ENCODE results near the gene SLC25A11. TPM values are rescaled to one million over a fixed set of nuclear protein-coding genes. Genes with fewer than 3 reads are reported as not detected.

SLC25A11 gene
- total and polyA plus RNA-seq, 3 experiments from 2014 or later, result 85.1 to 101 (median 90.0) TPM

- H3K36me3 Mint-ChIP-seq, result peaks cover 0 to 36% (median 7%) of the 10 kb centered on the region in 3 donors
- Histone ChIP-seq H3K27ac (ENCODE audit: low read depth, low read length) (no peak overlapping the region), H3K4me1 (ENCODE audit: insufficient read depth, low read length) (no peaks in the 10 kb centered on the region), H3K36me3 (ENCODE audit: insufficient read depth, low read length) (peaks cover 3% of the 10 kb centered on the region), H3K27me3 (ENCODE audit: insufficient read depth, low read length, poor library complexity, severe bottlenecking) (no peaks in the 10 kb centered on the region), H3K9me3 (ENCODE audit: low read length) (no peaks in the 10 kb centered on the region), H3K4me3 (ENCODE audit: low read length) (no peak overlapping the region)
- ChIA-PET CTCF (no interaction called here), POLR2A (no interaction called here)
- peaks cover 3 to 15% (median 9%) of the 10 kb centered on the region in 3 donors for H3K4me1 Mint-ChIP-seq
- peak overlapping the region in 1 of 7 donors; percentile 32 for H3K4me3 Mint-ChIP-seq
- peaks cover 0 to 2% (median 0%) of the 10 kb centered on the region in 5 donors for H3K9me3 Mint-ChIP-seq
- H3K27ac Mint-ChIP-seq, result peak overlapping the region in 2 of 8 donors; percentile 38 to 81
- H3K27me3 Mint-ChIP-seq, result no peaks in the 10 kb centered on the region
- DNase-seq, result no peak
Observed at GRCh38 chr17:4960279-4960922, 20.6 kb upstream of the SLC25A11 start.

DNA sequence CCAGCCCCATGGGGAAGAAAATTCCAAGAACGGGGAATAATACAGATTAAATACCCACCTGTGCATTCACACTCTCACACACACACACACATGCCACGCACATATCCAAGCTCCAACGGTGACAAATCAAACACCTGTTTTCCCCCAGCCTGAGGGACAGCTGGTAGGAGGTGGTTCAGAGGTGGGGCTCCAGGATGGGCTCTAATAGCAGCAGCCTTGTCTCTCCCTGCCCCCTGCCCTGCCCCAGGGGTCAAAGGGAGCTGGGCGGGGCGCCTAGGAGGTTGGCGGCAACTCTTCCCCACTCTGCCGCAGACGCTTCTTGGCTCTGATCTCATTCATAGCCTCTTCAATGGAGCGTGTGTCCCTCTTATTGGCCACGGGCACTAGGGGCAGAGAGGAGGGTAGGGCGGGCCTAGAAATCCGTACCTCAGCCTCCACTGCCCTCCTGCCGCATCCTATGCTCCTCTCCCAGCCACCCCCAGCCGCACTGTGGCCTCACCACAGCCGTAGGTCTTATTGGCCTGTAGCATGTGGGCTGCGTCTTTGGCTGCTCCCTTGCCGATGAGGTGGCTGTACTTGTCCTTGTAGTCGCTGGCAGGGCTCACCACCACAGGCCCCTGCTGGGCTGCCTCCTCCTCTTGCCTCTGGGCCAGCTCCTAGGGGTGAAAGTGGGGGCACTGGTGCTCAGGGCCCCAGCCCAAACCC, 19.6 kb upstream of the SLC25A11 start:
- ChIA-PET CTCF (no interaction called here), POLR2A (no interaction called here)
- no peaks in the 10 kb centered on the region for H3K27me3 ChIP-seq (ENCODE audit: insufficient read depth, low read length, poor library complexity, severe bottlenecking)
- H3K9me3 ChIP-seq (ENCODE audit: low read length), result no peaks in the 10 kb centered on the region
- no peak overlapping the region for H3K27ac Mint-ChIP-seq
- H3K4me3 ChIP-seq (ENCODE audit: low read length), result no peak overlapping the region
- no peak for DNase-seq
- H3K4me3 Mint-ChIP-seq, result no peak overlapping the region
- peaks cover 3% of the 10 kb centered on the region for H3K36me3 ChIP-seq (ENCODE audit: insufficient read depth, low read length)
- no peaks in the 10 kb centered on the region for H3K27me3 Mint-ChIP-seq
- no peak overlapping the region for H3K27ac ChIP-seq (ENCODE audit: low read depth, low read length)
- peaks cover 0 to 2% (median 0%) of the 10 kb centered on the region in 5 donors for H3K9me3 Mint-ChIP-seq
- no peaks in the 10 kb centered on the region for H3K4me1 ChIP-seq (ENCODE audit: insufficient read depth, low read length)
- peaks cover 0 to 11% (median 6%) of the 10 kb centered on the region in 3 donors for H3K4me1 Mint-ChIP-seq
- peaks cover 0 to 33% (median 5%) of the 10 kb centered on the region in 3 donors for H3K36me3 Mint-ChIP-seq

- H3K4me1 Mint-ChIP-seq, result peaks cover 0 to 10% (median 6%) of the 10 kb centered on the region in 3 donors
- no peak overlapping the region for H3K4me3 Mint-ChIP-seq
- no peak overlapping the region for H3K27ac ChIP-seq (ENCODE audit: low read depth, low read length)
- no peaks in the 10 kb centered on the region for H3K27me3 Mint-ChIP-seq
- ChIA-PET CTCF (interaction anchor here (1.2 to 3.0 kb wide), 2 partner anchors 49 to 168 kb away, joined by 3 to 8 read pairs; no protein-coding TSS in a partner anchor), POLR2A (interaction anchor here (0.9 kb wide), 1 partner anchor 9 kb away, joined by 3 read pairs; no protein-coding TSS in a partner anchor)
- peaks cover 0 to 30% (median 5%) of the 10 kb centered on the region in 3 donors for H3K36me3 Mint-ChIP-seq
- no peaks in the 10 kb centered on the region for H3K27me3 ChIP-seq (ENCODE audit: insufficient read depth, low read length, poor library complexity, severe bottlenecking)
- peaks cover 3% of the 10 kb centered on the region for H3K36me3 ChIP-seq (ENCODE audit: insufficient read depth, low read length)
- H3K27ac Mint-ChIP-seq, result no peak overlapping the region
- H3K9me3 Mint-ChIP-seq, result peaks cover 0 to 2% (median 0%) of the 10 kb centered on the region in 5 donors
- no peak overlapping the region for H3K4me3 ChIP-seq (ENCODE audit: low read length)
- H3K9me3 ChIP-seq (ENCODE audit: low read length), result no peaks in the 10 kb centered on the region
- H3K4me1 ChIP-seq (ENCODE audit: insufficient read depth, low read length), result no peaks in the 10 kb centered on the region
- DNase-seq, result no peak
Observed at GRCh38 chr17:4958102-4958501, 18.3 kb upstream of the SLC25A11 start.

GRCh38 chr17:4956493-4957061, 16.7 kb upstream of the SLC25A11 start:
- Mint-ChIP-seq H3K4me3 (peak overlapping the region in 1 of 7 donors; percentile 56), H3K27me3 (no peaks in the 10 kb centered on the region), H3K36me3 (peaks cover 0 to 27% (median 5%) of the 10 kb centered on the region in 3 donors), H3K9me3 (peaks cover 0 to 2% (median 0%) of the 10 kb centered on the region in 5 donors), H3K4me1 (peaks cover 0 to 8% (median 6%) of the 10 kb centered on the region in 3 donors), H3K27ac (peak overlapping the region in 2 of 8 donors; percentile 57 to 69)
- Histone ChIP-seq H3K4me3 (ENCODE audit: low read length) (no peak overlapping the region), H3K4me1 (ENCODE audit: insufficient read depth, low read length) (no peaks in the 10 kb centered on the region), H3K27me3 (ENCODE audit: insufficient read depth, low read length, poor library complexity, severe bottlenecking) (no peaks in the 10 kb centered on the region), H3K9me3 (ENCODE audit: low read length) (no peaks in the 10 kb centered on the region), H3K36me3 (ENCODE audit: insufficient read depth, low read length) (peaks cover 3% of the 10 kb centered on the region), H3K27ac (ENCODE audit: low read depth, low read length) (no peak overlapping the region)
- POLR2A ChIA-PET, result interaction anchor here (0.6 to 11.7 kb wide), 2 partner anchors 10 to 64 kb away, joined by 3 to 187 read pairs; partner anchors contain the start of gene SPAG7
- peak in 2 of 5 donors; percentile 25 to 65 for DNase-seq
- CTCF ChIA-PET, result interaction anchor here (1.2 to 3.0 kb wide), 3 partner anchors 10 to 167 kb away, joined by 3 to 11 read pairs (median 8); partner anchors contain the start of gene SPAG7

DNA sequence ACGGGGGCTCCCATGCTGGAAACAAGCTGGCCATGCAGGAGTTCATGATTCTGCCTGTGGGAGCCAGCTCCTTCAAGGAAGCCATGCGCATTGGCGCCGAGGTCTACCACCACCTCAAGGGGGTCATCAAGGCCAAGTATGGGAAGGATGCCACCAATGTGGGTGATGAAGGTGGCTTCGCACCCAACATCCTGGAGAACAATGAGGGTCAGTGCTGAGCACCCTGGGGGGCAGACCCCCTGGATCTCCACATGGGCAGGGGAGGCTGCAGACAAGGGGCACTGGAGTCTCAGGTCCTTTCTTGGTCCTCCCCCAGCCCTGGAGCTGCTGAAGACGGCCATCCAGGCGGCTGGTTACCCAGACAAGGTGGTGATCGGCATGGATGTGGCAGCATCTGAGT, 15.2 kb upstream of the SLC25A11 start:
- DNase-seq, result no peak
- H3K27ac ChIP-seq (ENCODE audit: low read depth, low read length), result no peak overlapping the region
- no peak overlapping the region for H3K27ac Mint-ChIP-seq
- H3K4me1 Mint-ChIP-seq, result peaks cover 13 to 20% (median 13%) of the 10 kb centered on the region in 3 donors
- ChIA-PET POLR2A (interaction anchor here (11.7 kb wide), 1 partner anchor 12 kb away, joined by 187 read pairs; the partner anchor contains the start of gene SPAG7), CTCF (interaction anchor here (0.9 to 2.5 kb wide), 4 partner anchors 9 to 52 kb away, joined by 3 to 11 read pairs (median 4); partner anchors contain the start of genes CHRNE and SPAG7)
- no peak overlapping the region for H3K4me3 ChIP-seq (ENCODE audit: low read length)
- H3K27me3 Mint-ChIP-seq, result no peaks in the 10 kb centered on the region
- H3K36me3 Mint-ChIP-seq, result peaks cover 0 to 19% (median 0%) of the 10 kb centered on the region in 3 donors
- H3K27me3 ChIP-seq (ENCODE audit: insufficient read depth, low read length, poor library complexity, severe bottlenecking), result no peaks in the 10 kb centered on the region
- H3K9me3 ChIP-seq (ENCODE audit: low read length), result no peaks in the 10 kb centered on the region
- peaks cover 8% of the 10 kb centered on the region for H3K4me1 ChIP-seq (ENCODE audit: insufficient read depth, low read length)
- H3K36me3 ChIP-seq (ENCODE audit: insufficient read depth, low read length), result peaks cover 3% of the 10 kb centered on the region
- H3K9me3 Mint-ChIP-seq, result no peaks in the 10 kb centered on the region
- no peak overlapping the region for H3K4me3 Mint-ChIP-seq

DNA sequence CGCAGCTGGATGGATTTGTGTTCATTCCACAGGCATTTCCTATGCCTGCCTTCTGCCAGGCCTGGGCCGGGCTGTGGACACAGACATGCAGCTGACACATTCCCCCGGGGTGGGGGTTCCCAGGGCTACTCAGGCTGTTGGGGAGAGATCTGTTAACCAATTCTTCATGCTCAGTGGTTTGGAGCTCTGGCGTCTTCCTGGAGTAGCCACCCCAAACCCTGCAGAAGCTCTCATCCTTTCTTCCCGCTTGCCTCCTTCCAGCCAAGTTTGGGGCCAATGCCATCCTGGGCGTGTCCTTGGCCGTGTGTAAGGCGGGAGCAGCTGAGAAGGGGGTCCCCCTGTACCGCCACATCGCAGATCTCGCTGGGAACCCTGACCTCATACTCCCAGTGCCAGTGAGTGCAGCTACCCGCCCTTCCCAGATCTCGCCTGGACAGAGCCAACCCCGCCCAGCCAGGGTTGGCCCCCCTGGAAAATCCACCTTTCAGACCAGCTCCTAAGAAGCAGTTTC, 13.7 kb upstream of the SLC25A11 start:
- no peaks in the 10 kb centered on the region for H3K9me3 ChIP-seq (ENCODE audit: low read length)
- Mint-ChIP-seq H3K27me3 (peaks cover 0 to 1% of the 10 kb centered on the region in 2 donors), H3K36me3 (peaks cover 0 to 7% (median 0%) of the 10 kb centered on the region in 3 donors), H3K9me3 (no peaks in the 10 kb centered on the region), H3K4me3 (peak overlapping the region in 1 of 7 donors; percentile 45), H3K4me1 (peaks cover 13 to 23% (median 16%) of the 10 kb centered on the region in 3 donors), H3K27ac (peak overlapping the region in 2 of 8 donors; percentile 43 to 51)
- no peak overlapping the region for H3K4me3 ChIP-seq (ENCODE audit: low read length)
- ChIA-PET POLR2A (interaction anchor here (0.6 to 11.7 kb wide), 2 partner anchors 13 to 230 kb away, joined by 3 to 187 read pairs; partner anchors contain the start of gene SPAG7), CTCF (interaction anchor here (1.0 to 1.8 kb wide), 4 partner anchors 8 to 34 kb away, joined by 3 to 5 read pairs (median 4); partner anchors contain the start of genes CAMTA2 and SPAG7)
- H3K4me1 ChIP-seq (ENCODE audit: insufficient read depth, low read length), result peaks cover 8% of the 10 kb centered on the region
- DNase-seq, result no peak
- H3K27ac ChIP-seq (ENCODE audit: low read depth, low read length), result no peak overlapping the region
- H3K27me3 ChIP-seq (ENCODE audit: insufficient read depth, low read length, poor library complexity, severe bottlenecking), result no peaks in the 10 kb centered on the region
- H3K36me3 ChIP-seq (ENCODE audit: insufficient read depth, low read length), result no peaks in the 10 kb centered on the region

DNA sequence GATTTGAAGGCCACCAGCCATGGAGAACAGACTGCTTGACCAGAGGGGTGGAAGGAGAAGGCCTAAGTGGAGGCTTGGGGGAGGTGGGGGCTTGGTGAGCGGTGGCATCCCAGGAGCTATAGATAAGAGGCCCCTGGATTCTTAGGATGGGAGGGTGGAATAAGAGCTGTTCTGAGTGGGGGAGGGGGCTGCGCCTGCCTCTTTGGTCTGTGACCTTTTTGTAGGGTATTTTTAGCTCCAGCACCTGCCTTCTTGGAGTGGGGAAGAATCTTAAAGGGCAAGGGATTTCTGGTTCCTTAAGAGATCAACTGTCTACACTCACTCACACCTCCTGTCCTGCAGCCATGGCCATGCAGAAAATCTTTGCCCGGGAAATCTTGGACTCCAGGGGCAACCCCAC, 11.6 kb upstream of the SLC25A11 start:
- Mint-ChIP-seq H3K9me3 (no peaks in the 10 kb centered on the region), H3K4me1 (peaks cover 15 to 26% (median 23%) of the 10 kb centered on the region in 3 donors), H3K27me3 (peaks cover 0 to 4% of the 10 kb centered on the region in 2 donors), H3K36me3 (peaks cover 0 to 13% (median 2%) of the 10 kb centered on the region in 3 donors), H3K4me3 (peak overlapping the region in 6 of 7 donors; percentile 43 to 90 (median 53)), H3K27ac (peak overlapping the region in 5 of 8 donors; percentile 55 to 96 (median 84))
- peaks cover 5% of the 10 kb centered on the region for H3K36me3 ChIP-seq (ENCODE audit: insufficient read depth, low read length)
- H3K9me3 ChIP-seq (ENCODE audit: low read length), result no peaks in the 10 kb centered on the region
- peak overlapping the region; percentile 86 for H3K27ac ChIP-seq (ENCODE audit: low read depth, low read length)
- no peaks in the 10 kb centered on the region for H3K27me3 ChIP-seq (ENCODE audit: insufficient read depth, low read length, poor library complexity, severe bottlenecking)
- CTCF ChIA-PET, result interaction anchor here (1.1 to 4.8 kb wide), 4 partner anchors 11 to 68 kb away, joined by 4 to 30 read pairs (median 5); partner anchors contain the start of genes RNF167, SLC25A11 and SPAG7
- DNase-seq, result no peak
- no peak overlapping the region for H3K4me3 ChIP-seq (ENCODE audit: low read length)
- POLR2A ChIA-PET, result interaction anchor here (1.3 to 11.7 kb wide), 4 partner anchors 9 to 17 kb away, joined by 3 to 187 read pairs (median 6); partner anchors contain the start of genes RNF167, SLC25A11 and SPAG7
- H3K4me1 ChIP-seq (ENCODE audit: insufficient read depth, low read length), result peaks cover 11% of the 10 kb centered on the region
